PFSK-1 (cell line): Measurements from ENCODE around the gene ITGA1.

ENCODE experiments used
- POLR2AphosphoS5 ChIP-seq: IDR thresholded peaks from 2 replicates; pipeline ENCODE4 v1.6.1; 2012; ENCODE audit warnings: low read depth, mild to moderate bottlenecking, control low read depth, low read length, moderate library complexity
- TF ChIP-seq, protein P1 (sequence below), 2 experiments: IDR thresholded peaks; 2 replicates each; pipeline versions ENCODE4 v1.6.1 to v1.8.0; 2011 to 2012; ENCODE audit warnings: low read depth in 2 of 2, low read length in 2 of 2, control low read depth in 1 of 2, inconsistent platforms in 1 of 2, mild to moderate bottlenecking in 1 of 2, moderate library complexity in 1 of 2; ENCODE audit not compliant: insufficient read depth in 1 of 2

GRCh38 chr5:52956915-52957747 is 169.4 kb downstream of the ITGA1 start:
- no peak for TF ChIP-seq POLR2AphosphoS5
- TF ChIP-seq, protein P1, sequence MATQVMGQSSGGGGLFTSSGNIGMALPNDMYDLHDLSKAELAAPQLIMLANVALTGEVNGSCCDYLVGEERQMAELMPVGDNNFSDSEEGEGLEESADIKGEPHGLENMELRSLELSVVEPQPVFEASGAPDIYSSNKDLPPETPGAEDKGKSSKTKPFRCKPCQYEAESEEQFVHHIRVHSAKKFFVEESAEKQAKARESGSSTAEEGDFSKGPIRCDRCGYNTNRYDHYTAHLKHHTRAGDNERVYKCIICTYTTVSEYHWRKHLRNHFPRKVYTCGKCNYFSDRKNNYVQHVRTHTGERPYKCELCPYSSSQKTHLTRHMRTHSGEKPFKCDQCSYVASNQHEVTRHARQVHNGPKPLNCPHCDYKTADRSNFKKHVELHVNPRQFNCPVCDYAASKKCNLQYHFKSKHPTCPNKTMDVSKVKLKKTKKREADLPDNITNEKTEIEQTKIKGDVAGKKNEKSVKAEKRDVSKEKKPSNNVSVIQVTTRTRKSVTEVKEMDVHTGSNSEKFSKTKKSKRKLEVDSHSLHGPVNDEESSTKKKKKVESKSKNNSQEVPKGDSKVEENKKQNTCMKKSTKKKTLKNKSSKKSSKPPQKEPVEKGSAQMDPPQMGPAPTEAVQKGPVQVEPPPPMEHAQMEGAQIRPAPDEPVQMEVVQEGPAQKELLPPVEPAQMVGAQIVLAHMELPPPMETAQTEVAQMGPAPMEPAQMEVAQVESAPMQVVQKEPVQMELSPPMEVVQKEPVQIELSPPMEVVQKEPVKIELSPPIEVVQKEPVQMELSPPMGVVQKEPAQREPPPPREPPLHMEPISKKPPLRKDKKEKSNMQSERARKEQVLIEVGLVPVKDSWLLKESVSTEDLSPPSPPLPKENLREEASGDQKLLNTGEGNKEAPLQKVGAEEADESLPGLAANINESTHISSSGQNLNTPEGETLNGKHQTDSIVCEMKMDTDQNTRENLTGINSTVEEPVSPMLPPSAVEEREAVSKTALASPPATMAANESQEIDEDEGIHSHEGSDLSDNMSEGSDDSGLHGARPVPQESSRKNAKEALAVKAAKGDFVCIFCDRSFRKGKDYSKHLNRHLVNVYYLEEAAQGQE (IDR thresholded peaks at IDR 0.05; ENCODE audit: insufficient read depth in 1 of 2, low read depth in 2 of 2, low read length in 2 of 2) = no peak
